Ishikawa (cell line): ENCODE results near the gene AGBL2.

ENCODE experiments used
- CEBPB ChIP-seq: IDR thresholded peaks from 2 replicates; pipeline ENCODE4 v1.6.1; 2012
- CREB1 ChIP-seq: IDR thresholded peaks from 2 replicates; pipeline ENCODE4 v1.6.1; 2012; ENCODE audit warnings: low read depth
- EGR1 ChIP-seq: IDR thresholded peaks from 2 replicates; pipeline ENCODE4 v1.6.1; 2012
- EP300 ChIP-seq: IDR thresholded peaks from 2 replicates; pipeline ENCODE4 v1.6.1; 2012; ENCODE audit warnings: borderline replicate concordance
- FOXM1 ChIP-seq: IDR thresholded peaks from 2 replicates; pipeline ENCODE4 v1.6.1; 2012; ENCODE audit warnings: low read depth, borderline replicate concordance
- NFIC ChIP-seq: IDR thresholded peaks from 2 replicates; pipeline ENCODE4 v1.6.1; 2012
- RAD21 ChIP-seq: IDR thresholded peaks from 2 replicates; pipeline ENCODE4 v1.6.1; 2012; ENCODE audit warnings: low read depth
- REST ChIP-seq: IDR thresholded peaks from 2 replicates; pipeline ENCODE4 v1.6.1; 2012; ENCODE audit warnings: low read depth, mild to moderate bottlenecking
- TAF1 ChIP-seq: IDR thresholded peaks from 2 replicates; pipeline ENCODE4 v1.6.1; 2012; ENCODE audit warnings: low read depth, mild to moderate bottlenecking
- TCF12 ChIP-seq: IDR thresholded peaks from 2 replicates; pipeline ENCODE4 v1.6.1; 2012; ENCODE audit warnings: low read depth
- TEAD4 ChIP-seq: IDR thresholded peaks from 2 replicates; pipeline ENCODE4 v1.6.1; 2012
- USF1 ChIP-seq: IDR thresholded peaks from 2 replicates; pipeline ENCODE4 v1.6.1; 2012
- YY1 ChIP-seq: IDR thresholded peaks from 2 replicates; pipeline ENCODE4 v1.6.1; 2012; ENCODE audit warnings: low read depth
- ZBTB7A ChIP-seq: IDR thresholded peaks from 2 replicates; pipeline ENCODE4 v1.6.1; 2012; ENCODE audit warnings: low read depth
- TF ChIP-seq, protein P1 (sequence below): IDR thresholded peaks from 2 replicates; pipeline ENCODE4 v1.6.1; 2012

AGBL2 gene

DNA sequence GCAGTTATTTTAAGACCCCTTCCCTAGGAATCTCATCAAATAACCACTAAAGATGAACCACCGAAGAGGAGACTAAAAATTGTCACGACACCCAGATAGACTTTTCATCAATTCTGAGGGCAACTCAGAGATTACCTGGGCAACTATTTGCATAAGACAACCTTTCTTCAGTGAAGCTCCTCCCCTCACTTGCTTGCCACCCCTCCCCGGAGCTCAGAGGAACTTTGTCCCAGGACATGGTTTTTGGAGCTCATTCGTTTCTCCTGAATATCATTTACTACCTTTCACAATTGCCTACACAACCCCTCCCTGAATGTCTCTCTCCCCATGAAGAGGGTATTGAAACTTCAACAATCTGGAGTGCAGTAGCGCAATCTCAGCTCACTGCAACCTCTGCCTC, 3.9 kb downstream of the AGBL2 start:
- TF ChIP-seq CEBPB: no peak

GRCh38 chr11:47705721-47706120, 9.4 kb downstream of the AGBL2 start:
- TF ChIP-seq RAD21: no peak
- TF ChIP-seq TEAD4: no peak
- TF ChIP-seq CEBPB: no peak
- TF ChIP-seq NFIC: no peak
- TF ChIP-seq, protein P1, sequence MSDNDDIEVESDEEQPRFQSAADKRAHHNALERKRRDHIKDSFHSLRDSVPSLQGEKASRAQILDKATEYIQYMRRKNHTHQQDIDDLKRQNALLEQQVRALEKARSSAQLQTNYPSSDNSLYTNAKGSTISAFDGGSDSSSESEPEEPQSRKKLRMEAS: no peak
- no peak for TF ChIP-seq FOXM1
- no peak for TF ChIP-seq USF1
- no peak for TF ChIP-seq REST
- no peak for TF ChIP-seq EGR1
- TF ChIP-seq YY1: no peak
- TF ChIP-seq CREB1: no peak
- no peak for TF ChIP-seq TAF1

GRCh38 chr11:47691979-47692378, 23.2 kb downstream of the AGBL2 start:
- TF ChIP-seq USF1: no peak
- no peak for TF ChIP-seq TCF12
- no peak for TF ChIP-seq REST
- no peak for TF ChIP-seq RAD21
- no peak for TF ChIP-seq CEBPB
- TF ChIP-seq YY1: no peak
- TF ChIP-seq ZBTB7A: no peak
- TF ChIP-seq CREB1: no peak
- TF ChIP-seq EGR1: no peak
- TF ChIP-seq TAF1: no peak
- TF ChIP-seq, protein P1: no peak
- TF ChIP-seq FOXM1: no peak
- no peak for TF ChIP-seq NFIC
- no peak for TF ChIP-seq TEAD4
- no peak for TF ChIP-seq EP300

- TF ChIP-seq RAD21 (no peak), TEAD4 (no peak), CEBPB (no peak), USF1 (no peak), ZBTB7A (no peak), EP300 (no peak), NFIC (no peak), TAF1 (no peak), EGR1 (no peak), YY1 (no peak), TCF12 (no peak), CREB1 (no peak), REST (no peak)
- TF ChIP-seq, protein P1: no peak
Measured at GRCh38 chr11:47689480-47689879, 25.7 kb downstream of the AGBL2 start.

DNA sequence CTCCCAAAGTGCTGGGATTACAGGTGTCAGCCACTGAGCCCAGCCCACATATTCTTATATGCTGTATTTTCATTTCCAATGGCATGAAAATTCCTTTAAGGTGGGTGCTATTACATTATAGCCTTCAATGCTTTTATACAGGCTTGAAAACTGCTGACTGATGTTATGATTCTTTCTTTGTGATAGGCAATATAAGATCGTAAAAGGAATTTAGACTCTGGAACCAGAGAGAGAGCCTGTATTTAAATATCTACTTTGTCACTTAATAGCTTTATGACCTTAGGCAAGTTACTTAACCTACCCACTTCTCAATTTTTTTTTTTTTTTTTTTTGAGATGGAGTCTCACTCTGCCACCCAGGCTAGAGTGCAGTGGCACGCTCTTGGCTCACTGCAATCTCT, 26.2 kb downstream of the AGBL2 start:
- TF ChIP-seq EGR1: no peak
- TF ChIP-seq TCF12: no peak
- no peak for TF ChIP-seq RAD21
- no peak for TF ChIP-seq YY1
- TF ChIP-seq USF1: no peak
- TF ChIP-seq CREB1: no peak
- no peak for TF ChIP-seq TEAD4
- TF ChIP-seq FOXM1: no peak
- TF ChIP-seq, protein P1: no peak
- no peak for TF ChIP-seq CEBPB
- no peak for TF ChIP-seq TAF1
- no peak for TF ChIP-seq NFIC
- no peak for TF ChIP-seq ZBTB7A
